HPDE6-E6E7 (cell line): ENCODE results near the gene CDK9.
"Not testable (repeated sequence)": the region's sequence is repeated elsewhere in the genome, so short reads cannot be mapped to it uniquely, and the experiment has no call there.

Experiments
- DNase-seq: peaks from one replicate; pipeline ENCODE4 v3.0.0; 2011; ENCODE audit warnings: missing footprints; ENCODE audit errors: extremely low spot score

CDK9 gene

GRCh38 chr9:127785933-127786772 is at the start of gene CDK9:
CDK9 (plus strand) TSS chr9:127786034; CDS start chr9:127786149, 115 bp downstream.
- peak; percentile 77 for DNase-seq

GRCh38 chr9:127738666-127739065 is 47.2 kb upstream of the CDK9 start:
- no peak for DNase-seq

- no peak for DNase-seq
Measured at GRCh38 chr9:127739614-127740330, 46.1 kb upstream of the CDK9 start.

- no peak for DNase-seq
Measured at GRCh38 chr9:127741831-127742434, 43.9 kb upstream of the CDK9 start.

GRCh38 chr9:127742435-127743088 is 43.3 kb upstream of the CDK9 start:
- peak; percentile 26 for DNase-seq

GRCh38 chr9:127744398-127745110 is 41.3 kb upstream of the CDK9 start:
- DNase-seq: no peak

GRCh38 chr9:127746959-127747569 is 38.8 kb upstream of the CDK9 start:
- no peak for DNase-seq

GRCh38 chr9:127749090-127749787 is 36.6 kb upstream of the CDK9 start:
- DNase-seq: no peak

- no peak for DNase-seq
Measured at GRCh38 chr9:127751269-127752054, 34.4 kb upstream of the CDK9 start.

GRCh38 chr9:127753148-127753547 is 32.7 kb upstream of the CDK9 start:
- no peak for DNase-seq

- DNase-seq: no peak
Measured at GRCh38 chr9:127753622-127754021, 32.2 kb upstream of the CDK9 start.

- no peak for DNase-seq
Measured at GRCh38 chr9:127754099-127755060, 31.5 kb upstream of the CDK9 start.

- DNase-seq: no peak
Measured at GRCh38 chr9:127755061-127756060, 30.5 kb upstream of the CDK9 start.

- DNase-seq: no peak
Measured at GRCh38 chr9:127756233-127756632, 29.6 kb upstream of the CDK9 start.

GRCh38 chr9:127756776-127757175 is 29.1 kb upstream of the CDK9 start:
- DNase-seq: not testable (repeated sequence)

GRCh38 chr9:127758843-127759242 is 27.0 kb upstream of the CDK9 start:
- DNase-seq: no peak

GRCh38 chr9:127761061-127761460 is 24.8 kb upstream of the CDK9 start:
- no peak for DNase-seq
